ENCODE results near the gene HS6ST3.
A peak's percentile ranks its signal among the peaks of the same experiment; 100 is the strongest.

HS6ST3 gene

DNA sequence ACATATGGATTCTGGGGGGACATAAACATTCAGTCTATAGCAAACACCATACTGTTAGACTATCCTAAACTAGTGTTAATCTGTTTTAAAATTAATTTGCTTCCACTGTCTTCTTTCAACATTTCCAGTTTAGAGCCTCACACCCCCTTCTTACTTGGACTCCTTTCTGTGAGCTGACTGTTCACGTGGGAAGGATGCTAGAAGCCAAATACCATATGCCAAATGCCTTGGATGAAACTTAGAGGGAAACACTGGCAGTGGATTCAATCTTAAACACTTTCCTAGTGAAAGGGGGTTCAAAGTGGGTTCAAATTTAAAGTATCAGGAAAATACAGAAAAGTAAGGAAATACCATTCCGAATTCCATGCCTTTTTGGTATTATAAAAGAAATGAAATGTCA lies 113.6 kb downstream of the HS6ST3 start:
- no peak for DNase-seq

GRCh38 chr13:96214824-96215445 lies 125.0 kb downstream of the HS6ST3 start:
- DNase-seq, result no peak

GRCh38 chr13:96216543-96216942 lies 126.6 kb downstream of the HS6ST3 start:
- DNase-seq, result no peak

GRCh38 chr13:96218475-96218874 lies 128.6 kb downstream of the HS6ST3 start:
- no peak for DNase-seq

- no peak for DNase-seq
Measured at GRCh38 chr13:96221471-96221870, 131.6 kb downstream of the HS6ST3 start.

- DNase-seq, result no peak
Measured at GRCh38 chr13:96223231-96223630, 133.3 kb downstream of the HS6ST3 start.

DNA sequence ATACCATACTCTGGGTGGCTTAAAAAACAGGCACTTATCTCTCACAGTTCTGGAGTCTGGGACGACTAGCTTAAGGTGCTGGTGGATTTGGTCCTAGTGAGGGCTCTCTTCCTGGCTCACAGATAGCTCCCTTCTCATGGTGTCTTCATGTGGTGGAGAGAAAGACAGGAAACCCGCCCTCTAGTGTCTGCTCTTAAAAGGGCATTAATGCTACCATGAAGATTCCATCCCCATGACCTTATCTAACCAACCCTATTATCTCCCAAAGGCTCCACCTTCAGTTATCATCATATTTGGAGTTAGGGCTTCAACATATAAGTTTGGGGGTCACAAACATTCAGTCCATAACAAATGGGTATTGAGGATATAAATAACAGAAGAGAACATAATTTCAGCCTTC lies 139.4 kb downstream of the HS6ST3 start:
- peak; percentile 0 to 17 for DNase-seq

GRCh38 chr13:96238241-96238640 lies 148.3 kb downstream of the HS6ST3 start:
- no peak for DNase-seq

- no peak for DNase-seq
Measured at GRCh38 chr13:96238861-96239260, 149.0 kb downstream of the HS6ST3 start.

DNA sequence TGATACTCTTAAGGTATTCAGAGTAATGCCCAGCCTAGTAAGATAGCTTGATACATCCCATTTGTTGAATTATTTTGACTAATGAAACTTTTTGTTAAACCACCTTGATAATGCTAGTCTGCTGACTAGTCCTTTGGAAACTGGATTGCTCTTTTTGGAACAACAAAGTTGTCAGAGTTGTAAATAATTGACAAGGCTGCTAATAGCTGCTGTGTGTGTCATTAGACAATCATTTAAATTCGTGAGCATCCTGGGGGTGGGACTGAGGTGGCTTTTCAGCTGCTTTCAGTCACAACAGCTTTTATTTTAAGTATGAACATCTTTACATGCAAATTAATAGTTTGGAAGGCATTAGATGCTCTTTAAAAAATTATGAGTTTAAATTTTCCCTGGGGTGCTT lies 153.5 kb downstream of the HS6ST3 start:
- no peak for DNase-seq

DNA sequence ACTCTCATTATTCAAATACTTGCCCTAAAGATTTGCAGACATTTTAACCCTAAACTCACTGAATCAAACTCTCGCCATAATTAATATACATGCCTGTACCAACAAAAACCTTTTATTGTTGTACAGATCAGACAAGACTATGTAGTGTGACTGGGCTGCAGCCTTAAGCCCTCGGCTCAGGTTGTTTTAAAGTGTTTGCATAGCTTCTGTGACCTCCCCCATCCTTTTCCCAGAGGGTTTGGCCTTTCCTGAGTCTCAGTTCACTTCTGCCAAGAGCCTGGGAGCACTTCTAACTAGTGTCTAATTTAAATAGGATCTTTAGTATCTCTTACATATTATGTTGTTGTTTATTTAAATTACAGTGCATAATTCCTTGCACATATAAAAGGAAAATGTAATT lies 158.2 kb downstream of the HS6ST3 start:
- DNase-seq, result no peak

- no peak for DNase-seq
Measured at GRCh38 chr13:96248996-96249395, 159.1 kb downstream of the HS6ST3 start.

- DNase-seq, result no peak
Measured at GRCh38 chr13:96252903-96253302, 163.0 kb downstream of the HS6ST3 start.

DNA sequence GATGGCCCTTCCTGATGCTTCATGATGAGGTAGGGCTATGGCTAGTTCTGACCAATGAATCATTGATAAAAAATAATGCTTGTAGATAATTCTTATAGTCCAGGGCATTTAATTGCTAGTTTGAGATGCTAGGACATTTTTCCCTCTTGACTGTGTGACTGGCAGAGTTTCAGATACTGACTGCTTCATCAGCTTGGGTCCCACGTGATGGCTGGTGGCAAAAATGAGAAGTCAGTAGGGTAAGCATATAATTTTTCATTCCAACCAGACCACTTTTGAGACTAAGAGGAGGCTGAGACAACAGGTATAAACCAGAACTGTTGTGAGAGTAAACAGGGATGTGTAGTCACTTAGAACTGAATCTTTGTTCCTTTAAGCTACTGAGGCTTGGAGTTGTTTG lies 183.3 kb downstream of the HS6ST3 start:
- DNase-seq, result no peak

DNA sequence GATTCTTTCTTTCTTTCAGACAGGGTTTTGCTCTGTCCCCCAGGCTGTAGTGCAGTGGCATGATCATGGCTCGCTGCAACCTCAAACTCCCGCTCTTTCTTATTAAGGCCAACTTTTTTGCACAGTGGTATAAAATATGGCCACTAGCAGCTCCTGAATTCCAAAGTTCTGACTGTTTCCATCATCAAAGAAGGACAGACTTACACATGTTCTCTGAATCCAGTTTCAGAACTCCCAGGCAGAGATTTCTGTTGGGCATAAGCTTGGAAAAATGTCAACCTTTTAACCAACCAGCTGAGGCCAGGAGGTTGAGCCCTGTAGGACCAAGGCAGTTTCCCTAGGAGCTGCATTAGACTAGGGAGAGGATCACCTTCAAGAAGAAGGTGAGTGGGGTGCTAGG lies 184.1 kb downstream of the HS6ST3 start:
- no peak for DNase-seq

DNA sequence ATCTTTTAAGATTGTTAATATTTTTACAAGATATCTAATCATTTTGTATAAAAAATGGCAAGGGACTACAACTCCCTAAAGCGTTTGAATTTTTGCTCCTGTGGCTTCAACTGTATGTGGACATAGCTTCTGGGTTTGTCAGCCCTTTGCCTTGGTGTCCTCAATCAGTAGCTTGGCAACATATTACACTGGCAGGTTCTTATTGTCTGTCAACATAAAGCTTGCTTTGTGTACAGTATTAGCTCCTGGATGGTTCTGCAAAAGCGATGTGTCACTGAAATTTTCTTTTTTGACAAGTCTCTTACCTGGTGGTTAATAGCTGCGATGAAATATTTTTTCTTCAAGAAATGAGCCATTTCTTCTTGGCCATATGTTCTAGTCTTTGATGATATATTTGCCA lies 190.0 kb downstream of the HS6ST3 start:
- peak in 1 of 2 experiments; percentile 25 for DNase-seq

DNA sequence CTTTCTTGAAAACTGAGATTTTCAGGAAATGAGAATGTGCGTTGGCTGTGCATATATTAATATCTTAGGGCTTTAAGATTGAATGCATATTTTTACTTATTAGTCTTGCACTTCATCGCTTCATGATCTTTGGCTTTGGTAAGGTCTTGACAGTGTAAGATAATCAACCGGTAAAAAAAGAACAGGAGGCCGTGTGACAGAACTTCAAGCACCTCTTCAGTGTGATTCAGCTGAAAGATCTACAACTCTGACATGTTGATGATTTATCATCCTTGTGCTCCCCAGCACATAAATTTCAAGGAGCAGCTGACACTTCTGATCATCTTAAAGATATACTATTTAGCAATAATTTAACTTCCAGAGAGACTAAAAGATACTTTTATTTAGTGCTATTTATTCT lies 195.1 kb downstream of the HS6ST3 start:
- no peak for DNase-seq

GRCh38 chr13:96285729-96286128 lies 195.8 kb downstream of the HS6ST3 start:
- no peak for DNase-seq

DNA sequence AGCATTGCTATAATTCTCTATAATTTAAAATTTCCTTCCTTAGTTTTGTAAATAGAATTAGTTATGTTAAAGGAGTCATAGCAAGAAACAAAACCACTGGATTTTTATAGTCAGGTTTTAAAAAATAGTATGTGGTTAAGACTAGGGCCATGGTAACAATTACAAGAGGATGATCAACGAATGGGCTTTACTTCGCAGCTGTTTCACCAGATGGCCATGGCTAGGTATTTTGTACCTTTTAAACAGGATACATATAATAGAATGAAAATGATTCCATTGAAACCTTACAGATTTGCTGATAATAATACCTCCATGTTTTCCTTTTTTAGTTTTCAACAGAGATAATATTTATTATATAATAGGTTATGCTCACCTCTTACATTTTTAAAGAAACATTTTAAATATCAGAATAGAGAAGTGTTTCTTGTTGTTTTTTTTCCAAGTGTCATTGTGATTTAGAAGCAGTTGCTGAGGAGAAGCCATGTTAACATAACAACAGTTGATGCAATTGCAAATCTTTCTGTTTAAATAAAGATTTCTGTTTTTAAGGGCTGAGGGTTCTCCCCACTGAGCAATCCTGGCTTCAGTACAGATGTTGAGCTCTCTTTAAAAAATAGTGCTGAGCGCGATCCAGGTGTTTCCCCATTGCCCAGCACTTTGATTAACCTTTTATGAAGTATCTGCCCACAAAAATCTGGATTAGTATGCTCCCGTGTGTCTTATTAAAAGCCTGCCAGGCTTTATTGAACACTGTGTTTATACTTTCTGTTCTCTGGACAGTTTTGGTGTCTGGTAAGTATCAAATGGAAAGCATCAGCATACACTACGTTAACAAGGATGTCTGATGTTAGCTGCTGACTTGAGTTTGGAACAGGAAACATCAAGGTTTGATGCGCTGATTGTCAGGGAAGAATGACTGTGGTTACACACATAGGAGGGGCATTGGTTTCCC lies 205.3 kb downstream of the HS6ST3 start:
- no peak for DNase-seq

DNA sequence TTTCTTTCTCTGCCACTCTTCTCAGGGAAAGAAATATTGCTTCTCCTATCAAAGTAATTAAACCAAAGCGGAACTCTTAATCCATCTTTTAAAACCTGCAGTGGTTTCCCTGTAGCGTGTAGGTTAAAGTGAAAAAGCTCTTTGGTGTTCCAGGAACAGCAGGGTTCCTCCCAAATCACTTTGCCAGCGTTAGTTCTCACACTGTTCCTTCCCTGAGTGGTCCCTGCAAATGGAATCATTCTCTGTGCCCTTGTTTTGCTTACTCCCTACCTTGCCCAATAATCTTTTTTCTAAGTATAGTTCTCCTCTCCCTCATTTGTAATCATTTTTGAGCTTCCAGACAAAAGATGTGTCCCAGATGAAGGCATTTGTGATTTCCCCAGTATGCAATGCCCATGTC lies 207.5 kb downstream of the HS6ST3 start:
- DNase-seq, result no peak

DNA sequence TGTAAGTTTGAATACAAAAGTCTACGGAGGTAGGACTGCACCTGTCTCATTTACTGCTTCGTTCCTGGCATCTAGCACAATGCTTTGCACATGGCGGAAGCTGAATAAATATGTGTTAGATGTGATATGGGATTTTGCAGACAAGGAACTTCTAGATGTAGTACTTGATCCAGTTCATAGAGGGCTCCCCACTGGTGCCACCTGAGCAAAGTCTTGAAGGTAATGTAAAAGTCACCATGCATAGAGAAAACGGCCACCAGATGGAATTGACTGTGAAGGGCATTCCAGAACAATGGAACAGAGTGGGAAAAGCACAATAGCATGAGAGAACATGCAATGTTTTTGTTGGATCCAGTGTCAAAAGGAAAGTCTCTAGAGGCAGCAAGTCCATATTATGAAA lies 209.3 kb downstream of the HS6ST3 start:
- DNase-seq, result no peak

GRCh38 chr13:96308568-96308967 lies 218.7 kb downstream of the HS6ST3 start:
- no peak for DNase-seq

DNA sequence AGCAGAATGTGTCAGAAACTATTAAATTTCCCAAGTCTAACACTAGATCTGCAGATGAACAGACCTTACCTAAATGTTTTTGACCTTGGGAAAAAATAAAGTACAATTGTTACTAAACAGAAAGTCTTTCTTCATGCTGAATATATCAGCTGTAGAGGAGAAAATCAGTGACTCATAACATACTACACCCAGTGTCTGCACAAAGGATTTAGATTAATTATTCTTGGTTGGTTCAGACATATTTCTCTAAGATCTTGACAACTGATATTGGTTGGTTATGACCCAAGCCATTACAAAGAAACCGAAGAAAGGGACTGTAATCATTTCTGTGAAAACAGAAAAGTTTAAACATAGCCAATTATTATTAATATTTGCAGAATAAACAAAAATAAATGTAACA lies 225.1 kb downstream of the HS6ST3 start:
- DNase-seq, result no peak

DNA sequence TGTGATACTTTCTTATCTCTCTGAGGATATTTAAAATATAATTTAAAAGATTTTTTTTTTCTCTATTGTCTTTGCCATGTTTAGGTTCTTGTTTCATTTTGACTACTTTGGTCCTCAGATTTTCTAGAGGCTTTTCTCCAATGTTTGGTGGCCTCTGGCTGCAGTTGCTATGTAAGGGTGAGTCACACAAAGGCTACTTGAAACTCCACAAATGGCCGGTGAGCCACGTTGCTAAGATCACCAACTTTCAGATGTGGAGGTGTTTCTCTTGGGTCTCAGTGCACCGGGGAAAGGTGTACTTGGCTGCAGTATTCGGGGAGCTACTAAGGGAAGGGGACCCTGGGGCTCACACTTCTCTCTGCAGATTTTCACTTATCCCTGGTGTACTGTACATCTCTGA lies 248.1 kb downstream of the HS6ST3 start:
- no peak for DNase-seq

- DNase-seq, result no peak
Measured at GRCh38 chr13:96342286-96342685, 252.4 kb downstream of the HS6ST3 start.

Measured in NCI-H2081 (cell line).